Peyer's patch (tissue), 4 donors: ENCODE measurements around the gene ASPG.

Experiments used
- CTCF ChIP-seq, 6 experiments: fragments of 450-650 bp in 4 of 6; fragments of 200-600 bp in 2 of 6; sonication (generic) in 1 of 6; IDR thresholded peaks; one replicate each; pipeline ENCODE4 v1.5.1; 2017 to 2019; ENCODE audit warnings: antibody characterized with exemption in 6 of 6, mild to moderate bottlenecking in 3 of 6, moderate library complexity in 1 of 6
- POLR2A ChIP-seq, 2 donors: fragments of 450-650 bp; IDR thresholded peaks; one replicate each; pipeline ENCODE4 v1.5.1; 2017; ENCODE audit warnings: antibody characterized with exemption in 2 of 2, mild to moderate bottlenecking in 2 of 2, moderate library complexity in 2 of 2

- no peak for TF ChIP-seq CTCF (IDR thresholded peaks at IDR 0.05)
- no peak for TF ChIP-seq POLR2A (IDR thresholded peaks at IDR 0.05)
Observed at GRCh38 chr14:104149617-104150135, 64.2 kb downstream of the ASPG start.
